GM12891 (cell line): Measurements from ENCODE around the gene LAMC2.

Experiments
- PAX5 ChIP-seq: IDR thresholded peaks from 2 replicates; pipeline ENCODE4 v1.6.1; 2011; ENCODE audit warnings: low read length, moderate library complexity, mild to moderate bottlenecking; ENCODE audit not compliant: insufficient read depth, severe bottlenecking
- POLR2A ChIP-seq: IDR thresholded peaks from 2 replicates; pipeline ENCODE4 v1.6.1; 2011; ENCODE audit warnings: low read depth, low read length, control low read depth
- POLR2AphosphoS5 ChIP-seq: IDR thresholded peaks from 2 replicates; pipeline ENCODE4 v1.6.1; 2011; ENCODE audit warnings: low read depth, low read length, control low read depth
- POU2F2 ChIP-seq: IDR thresholded peaks from 2 replicates; pipeline ENCODE4 v1.6.1; 2011; ENCODE audit warnings: low read depth, mild to moderate bottlenecking, control low read depth, low read length, moderate library complexity
- SPI1 ChIP-seq: IDR thresholded peaks from 2 replicates; pipeline ENCODE4 v1.6.1; 2011; ENCODE audit warnings: low read depth, low read length, control low read depth
- TAF1 ChIP-seq: IDR thresholded peaks from 2 replicates; pipeline ENCODE4 v1.6.1; 2011; ENCODE audit warnings: low read depth, low read length, control low read depth

DNA sequence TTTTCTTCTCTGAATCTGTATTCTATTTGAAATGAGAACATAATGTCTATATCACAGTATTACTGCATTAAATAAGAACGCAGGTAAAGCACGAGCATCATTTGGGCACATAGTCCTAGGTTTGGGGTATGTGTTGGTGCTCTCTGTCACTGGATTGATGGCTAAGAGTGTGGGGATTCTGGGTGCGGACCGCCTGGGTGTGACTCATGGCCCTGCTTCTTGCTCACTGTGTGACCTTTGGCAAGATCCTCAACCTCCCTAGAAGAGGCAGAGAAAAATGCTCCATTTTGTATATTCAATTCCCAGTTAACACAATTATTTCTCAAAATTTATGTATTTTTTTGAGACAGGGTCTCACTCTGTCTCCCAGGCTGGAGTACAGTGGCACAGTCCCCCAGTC lies 99.7 kb downstream of the LAMC2 start:
- TF ChIP-seq POLR2AphosphoS5: no peak
- no peak for TF ChIP-seq POLR2A
- no peak for TF ChIP-seq TAF1
- no peak for TF ChIP-seq POU2F2
- no peak for TF ChIP-seq SPI1
- TF ChIP-seq PAX5: no peak
